ENCODE measurements around the gene RTTN. TPM values are rescaled to one million over a fixed set of nuclear protein-coding genes. Genes with fewer than 3 reads are reported as not detected.

RTTN gene
- total RNA-seq, 2 experiments from 2014 or later: 27.0 to 27.2 TPM

DNA sequence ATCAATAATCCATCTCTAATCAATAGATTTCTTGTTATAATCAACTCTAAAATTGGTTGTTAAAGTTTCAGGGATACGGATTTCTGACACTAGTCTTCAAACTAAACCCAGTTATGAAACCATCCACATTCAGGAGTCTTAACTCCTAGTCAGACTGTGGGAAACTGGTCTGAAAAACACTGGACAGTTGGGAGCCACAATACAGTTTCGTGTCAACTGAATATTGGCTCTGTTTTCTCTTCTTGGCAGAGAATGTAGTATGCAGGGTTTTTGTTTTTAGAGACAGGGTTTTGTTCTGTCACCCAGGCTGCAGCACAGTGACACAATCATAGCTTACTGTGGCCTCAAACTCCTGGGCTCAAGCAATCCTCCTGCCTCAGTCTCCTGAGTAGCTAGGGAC is 123.1 kb downstream of the RTTN start:
- H3K36me3 Mint-ChIP-seq (ENCODE audit: low read depth): peaks cover 15% of the 10 kb centered on the region
- intact Hi-C loops (cut with micrococcal nuclease): loop anchor here (10.0 kb wide), 1 partner anchor 1238 kb away; no protein-coding TSS in a partner anchor

DNA sequence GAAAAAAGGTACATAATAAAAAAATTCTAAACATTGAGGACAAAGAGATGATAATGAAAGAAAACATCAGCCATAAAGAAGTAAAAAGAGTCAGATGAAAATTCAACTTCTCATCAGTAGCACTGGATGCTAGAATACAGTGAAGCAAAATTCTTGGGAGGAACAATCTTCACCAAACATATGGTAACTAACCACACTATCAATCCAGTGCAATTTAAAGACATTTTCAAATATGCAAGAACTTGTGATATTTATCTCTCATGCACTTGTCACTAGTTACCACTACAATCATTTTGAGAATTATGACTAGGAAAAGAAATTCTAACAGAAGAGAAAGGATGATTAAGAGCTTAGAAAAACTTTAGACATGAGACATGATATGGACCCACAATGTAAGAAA is 127.4 kb downstream of the RTTN start:
- DNase-seq (no peak), ATAC-seq (no peak)

More for the DNA sequence above, 123.1 kb downstream of the RTTN start:
- ChIA-PET POLR2A (no interaction called here), CTCF (no interaction called here)
- Mint-ChIP-seq H3K4me3 (no peak overlapping the region), H3K9me3 (no peaks in the 10 kb centered on the region), H3K27ac (no peak overlapping the region), H3K4me1 (ENCODE audit: low read depth) (no peaks in the 10 kb centered on the region), H3K27me3 (no peaks in the 10 kb centered on the region)
- TF ChIP-seq CTCF (IDR thresholded peaks at IDR 0.05): no peak
- ATAC-seq: no peak
- DNase-seq: no peak

GRCh38 chr18:70075906-70076305 is 129.6 kb downstream of the RTTN start:
- ATAC-seq (no peak), DNase-seq (no peak)
- no peak for TF ChIP-seq CTCF (IDR thresholded peaks at IDR 0.05)
- Mint-ChIP-seq H3K4me1 (ENCODE audit: low read depth) (no peaks in the 10 kb centered on the region), H3K9me3 (no peaks in the 10 kb centered on the region), H3K36me3 (ENCODE audit: low read depth) (peaks cover 10% of the 10 kb centered on the region), H3K27me3 (no peaks in the 10 kb centered on the region), H3K27ac (no peak overlapping the region), H3K4me3 (no peak overlapping the region)
- ChIA-PET POLR2A (no interaction called here), CTCF (interaction anchor here (1.0 kb wide), 1 partner anchor 410 kb away, joined by 3 read pairs; no protein-coding TSS in a partner anchor)
- intact Hi-C loops (cut with micrococcal nuclease): loop anchor here (10.0 kb wide), 1 partner anchor 131 kb away; the partner anchor contains the start of gene CD226

More for the DNA sequence above, 127.4 kb downstream of the RTTN start:
- ChIA-PET POLR2A (interaction anchor here (0.6 kb wide), 1 partner anchor 350 kb away, joined by 4 read pairs; no protein-coding TSS in a partner anchor), CTCF (interaction anchor here (0.9 to 1.0 kb wide), 2 partner anchors 9 to 321 kb away, joined by 3 read pairs; no protein-coding TSS in a partner anchor)
- Mint-ChIP-seq H3K27ac (no peak overlapping the region), H3K4me1 (ENCODE audit: low read depth) (no peaks in the 10 kb centered on the region), H3K27me3 (no peaks in the 10 kb centered on the region), H3K9me3 (no peaks in the 10 kb centered on the region), H3K36me3 (ENCODE audit: low read depth) (peaks cover 11% of the 10 kb centered on the region), H3K4me3 (no peak overlapping the region)
- no peak for TF ChIP-seq CTCF (IDR thresholded peaks at IDR 0.05)
- intact Hi-C loops (cut with micrococcal nuclease): loop anchor here (10.0 kb wide), 1 partner anchor 133 kb away; the partner anchor contains the start of gene CD226

GRCh38 chr18:70074116-70074515 is 131.4 kb downstream of the RTTN start:
- Mint-ChIP-seq H3K4me1 (ENCODE audit: low read depth) (peaks cover 7% of the 10 kb centered on the region), H3K27me3 (no peaks in the 10 kb centered on the region), H3K4me3 (no peak overlapping the region), H3K27ac (no peak overlapping the region), H3K9me3 (no peaks in the 10 kb centered on the region), H3K36me3 (ENCODE audit: low read depth) (peaks cover 10% of the 10 kb centered on the region)
- intact Hi-C loops (cut with micrococcal nuclease): loop anchor here (10.0 kb wide), 1 partner anchor 129 kb away; the partner anchor contains the start of gene CD226
- TF ChIP-seq CTCF (IDR thresholded peaks at IDR 0.05): no peak
- DNase-seq: no peak
- no peak for ATAC-seq
- POLR2A ChIA-PET: no interaction called here
- CTCF ChIA-PET: no interaction called here

- Mint-ChIP-seq H3K4me1 (ENCODE audit: low read depth) (peaks cover 10% of the 10 kb centered on the region), H3K27me3 (no peaks in the 10 kb centered on the region), H3K4me3 (no peak overlapping the region), H3K27ac (no peak overlapping the region), H3K36me3 (ENCODE audit: low read depth) (peaks cover 10% of the 10 kb centered on the region), H3K9me3 (no peaks in the 10 kb centered on the region)
- no peak for TF ChIP-seq CTCF (IDR thresholded peaks at IDR 0.05)
- ATAC-seq: no peak
- DNase-seq: no peak
- intact Hi-C loops (cut with micrococcal nuclease): loop anchor here (10.0 kb wide), 1 partner anchor 129 kb away; the partner anchor contains the start of gene CD226
- POLR2A ChIA-PET: no interaction called here
- CTCF ChIA-PET: interaction anchor here (0.6 kb wide), 1 partner anchor 59 kb away, joined by 3 read pairs; no protein-coding TSS in a partner anchor
Observed at GRCh38 chr18:70073432-70073831, 132.1 kb downstream of the RTTN start.

All from activated CD8-positive, alpha-beta T cell treated with anti-CD3 and anti-CD28 coated beads for 36 hours (primary cell).